GM12872 (cell line): ENCODE measurements around the gene TMC4.

Experiments used
- TF ChIP-seq, protein P1 (sequence below): IDR thresholded peaks from 3 replicates; pipeline ENCODE4 v1.5.1; 2011; ENCODE audit warnings: low read depth, mild to moderate bottlenecking, low read length, moderate library complexity; ENCODE audit not compliant: insufficient read depth

Gene TMC4

DNA sequence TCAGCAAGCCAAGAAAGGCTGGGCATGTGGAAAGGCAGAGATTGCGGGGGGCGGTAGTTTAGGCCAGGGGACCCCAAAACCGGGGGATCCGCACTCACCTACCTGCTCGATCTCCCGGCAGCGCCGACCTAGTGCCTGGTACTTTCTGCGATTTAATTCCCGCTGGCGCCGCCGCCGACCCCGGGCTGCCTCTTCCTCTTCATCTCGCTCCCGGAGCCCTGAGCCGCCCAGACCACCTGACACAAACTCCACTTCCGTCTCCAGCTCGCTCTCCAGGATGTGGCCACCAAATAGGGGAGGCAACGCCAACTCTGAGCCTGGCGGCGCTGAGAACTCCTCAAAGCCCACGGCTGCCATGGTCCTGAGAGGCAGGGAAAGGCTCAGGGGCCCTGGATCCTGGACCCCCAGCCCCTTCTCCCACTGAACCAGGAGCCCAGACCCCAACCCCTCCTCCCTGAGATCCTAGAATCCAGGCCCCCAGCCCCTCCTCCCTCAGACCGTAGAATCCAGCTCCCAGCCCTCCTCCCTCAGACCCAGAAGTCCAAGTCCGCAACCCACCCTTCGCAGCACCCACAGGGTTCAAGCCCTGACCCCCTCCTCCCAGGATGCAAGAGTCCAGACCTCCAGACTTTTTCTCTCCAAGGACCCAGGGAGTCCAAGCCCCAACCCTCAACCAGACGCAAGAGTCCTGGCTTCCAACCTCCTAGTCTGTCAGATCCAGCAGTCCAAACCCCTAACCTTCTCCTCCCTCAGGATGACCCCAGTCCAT lies 58.4 kb downstream of the TMC4 start:
- TF ChIP-seq, protein P1, sequence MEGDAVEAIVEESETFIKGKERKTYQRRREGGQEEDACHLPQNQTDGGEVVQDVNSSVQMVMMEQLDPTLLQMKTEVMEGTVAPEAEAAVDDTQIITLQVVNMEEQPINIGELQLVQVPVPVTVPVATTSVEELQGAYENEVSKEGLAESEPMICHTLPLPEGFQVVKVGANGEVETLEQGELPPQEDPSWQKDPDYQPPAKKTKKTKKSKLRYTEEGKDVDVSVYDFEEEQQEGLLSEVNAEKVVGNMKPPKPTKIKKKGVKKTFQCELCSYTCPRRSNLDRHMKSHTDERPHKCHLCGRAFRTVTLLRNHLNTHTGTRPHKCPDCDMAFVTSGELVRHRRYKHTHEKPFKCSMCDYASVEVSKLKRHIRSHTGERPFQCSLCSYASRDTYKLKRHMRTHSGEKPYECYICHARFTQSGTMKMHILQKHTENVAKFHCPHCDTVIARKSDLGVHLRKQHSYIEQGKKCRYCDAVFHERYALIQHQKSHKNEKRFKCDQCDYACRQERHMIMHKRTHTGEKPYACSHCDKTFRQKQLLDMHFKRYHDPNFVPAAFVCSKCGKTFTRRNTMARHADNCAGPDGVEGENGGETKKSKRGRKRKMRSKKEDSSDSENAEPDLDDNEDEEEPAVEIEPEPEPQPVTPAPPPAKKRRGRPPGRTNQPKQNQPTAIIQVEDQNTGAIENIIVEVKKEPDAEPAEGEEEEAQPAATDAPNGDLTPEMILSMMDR: no peak
